Measurements from ENCODE around the gene DLG2. TPM values are rescaled to one million over a fixed set of nuclear protein-coding genes. Genes with fewer than 3 reads are reported as not detected.
A peak's percentile ranks its signal among the peaks of the same experiment; 100 is the strongest.

Gene DLG2
- polyA plus RNA-seq, 4 donors = 6.8 to 14.7 (median 13.2) TPM

DNA sequence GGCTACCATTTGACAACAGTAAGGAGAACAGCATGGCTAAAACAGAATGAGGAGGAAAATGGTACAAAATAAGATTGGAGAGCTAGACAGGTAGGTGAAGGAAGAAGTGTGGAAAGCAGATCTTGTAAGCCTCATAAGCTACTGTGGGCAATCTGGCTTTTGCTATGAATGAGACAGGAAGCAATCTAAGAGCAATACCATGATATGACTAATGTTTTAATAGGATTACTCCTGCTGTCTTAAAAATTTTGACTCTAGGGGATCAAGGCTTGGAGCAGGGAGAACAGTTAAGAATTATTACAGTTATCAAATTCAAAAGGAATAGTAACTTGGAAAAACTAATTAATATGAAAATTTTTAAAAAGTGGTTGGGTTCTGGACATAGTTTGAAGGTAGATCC, 1174.9 kb downstream of the DLG2 start:
- no peak for DNase-seq (ENCODE audit: low read depth in 4 of 4, low spot score in 3 of 4)

DNA sequence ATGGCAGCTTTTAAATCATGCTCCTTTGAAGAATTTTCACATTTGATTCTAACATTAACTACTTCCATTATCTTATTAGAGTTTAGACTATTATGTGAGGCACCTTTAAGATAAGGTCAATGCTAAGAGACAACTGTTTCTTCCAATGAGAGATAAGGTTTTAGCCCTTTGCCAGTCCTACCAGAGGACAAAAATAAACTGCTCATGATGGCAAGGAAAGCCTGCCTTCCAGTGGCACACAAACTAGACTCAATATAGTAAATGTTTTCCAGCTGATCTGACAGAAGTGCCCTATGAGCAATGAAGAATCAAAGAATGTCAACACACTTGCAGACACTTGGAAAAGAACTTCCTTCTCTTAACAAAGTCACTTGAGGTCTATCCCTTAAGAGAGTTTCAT, 1188.6 kb downstream of the DLG2 start:
- no peak for DNase-seq (ENCODE audit: low read depth in 4 of 4, low spot score in 3 of 4)

DNA sequence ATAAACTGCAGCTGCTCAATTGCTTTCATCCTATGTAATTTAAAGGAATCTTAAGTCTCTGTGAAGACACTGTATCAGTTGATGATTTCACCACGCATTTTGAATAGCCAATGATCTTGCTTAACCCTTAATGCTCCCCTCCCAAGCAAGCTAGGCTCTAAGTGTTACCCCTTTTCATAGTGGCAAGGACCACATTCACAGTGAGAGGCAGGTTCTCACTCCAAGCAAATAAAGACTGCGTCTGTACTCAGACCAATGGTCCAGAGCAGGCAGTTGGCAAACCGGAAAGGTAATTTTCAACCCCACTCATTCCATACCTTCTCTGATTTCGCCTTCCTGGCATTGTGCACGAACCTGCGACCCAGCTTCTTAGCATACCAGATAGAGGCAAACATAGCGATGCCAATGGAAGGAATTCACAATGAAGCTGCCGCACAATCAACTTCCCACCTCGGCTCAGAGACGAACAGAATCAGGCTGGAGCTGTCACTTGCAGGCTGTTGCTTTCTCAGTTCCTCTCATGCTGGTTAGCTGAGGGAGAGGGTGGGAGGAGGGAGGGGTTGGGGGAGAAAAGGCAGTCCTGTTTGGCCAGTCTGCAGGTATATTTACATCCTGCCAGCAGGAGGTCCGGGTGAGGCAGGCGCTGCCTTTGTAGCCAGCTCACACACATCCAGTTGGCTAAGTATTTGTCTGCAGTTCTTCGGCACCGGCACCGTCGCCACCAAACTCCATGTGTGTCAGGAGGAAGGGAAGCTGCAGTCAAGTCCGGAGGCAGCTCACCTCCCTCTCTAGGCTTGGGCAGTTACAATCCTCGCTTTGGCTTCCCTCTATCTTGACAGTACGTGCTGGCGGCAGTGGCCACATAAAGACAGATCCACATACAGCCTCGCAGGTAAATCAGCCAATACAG, 1189.8 kb downstream of the DLG2 start:
- DNase-seq (ENCODE audit: low read depth in 4 of 4, low spot score in 3 of 4) = peak in 3 of 4 donors; percentile 14 to 25 (median 21)

DNA sequence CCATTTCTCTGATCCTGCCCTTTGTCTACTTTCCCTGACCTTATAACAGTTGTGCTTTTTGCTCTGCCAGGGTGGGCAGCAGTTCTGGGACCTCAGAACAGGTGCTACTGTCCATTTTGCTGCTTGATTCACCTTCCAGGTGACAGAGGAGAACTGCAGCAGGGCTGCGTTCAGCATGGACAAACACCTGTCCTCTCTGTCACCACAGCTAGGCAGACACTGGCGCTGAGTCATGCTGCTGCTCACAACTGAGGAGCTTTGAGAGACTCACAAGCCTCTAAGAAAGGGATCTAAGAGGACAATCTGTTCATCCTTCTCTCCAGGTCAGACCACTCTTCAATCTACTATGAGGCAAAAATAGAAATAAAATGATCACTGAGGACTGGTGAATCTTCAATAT, 1196.5 kb downstream of the DLG2 start:
- no peak for DNase-seq (ENCODE audit: low read depth in 4 of 4, low spot score in 3 of 4)

DNA sequence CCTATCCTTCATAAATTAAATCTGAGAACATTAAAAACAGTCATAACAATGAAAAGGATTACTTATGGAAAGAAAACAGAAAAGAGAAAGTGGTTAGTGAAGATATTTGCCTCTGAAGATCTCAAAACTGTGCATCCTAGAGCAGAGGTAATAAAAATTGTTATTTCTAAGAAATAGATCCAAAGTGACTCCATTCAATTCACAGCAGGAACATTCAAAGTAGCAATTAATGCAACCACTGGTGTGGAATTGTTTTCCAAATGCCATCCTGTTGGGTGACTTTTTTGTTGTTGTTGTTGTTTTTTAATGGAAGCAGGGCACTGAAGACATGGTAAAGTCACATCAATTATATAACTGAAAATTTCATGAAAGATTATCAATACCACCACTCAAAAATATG, 1201.5 kb downstream of the DLG2 start:
- DNase-seq (ENCODE audit: low read depth in 4 of 4, low spot score in 3 of 4) = no peak

DNA sequence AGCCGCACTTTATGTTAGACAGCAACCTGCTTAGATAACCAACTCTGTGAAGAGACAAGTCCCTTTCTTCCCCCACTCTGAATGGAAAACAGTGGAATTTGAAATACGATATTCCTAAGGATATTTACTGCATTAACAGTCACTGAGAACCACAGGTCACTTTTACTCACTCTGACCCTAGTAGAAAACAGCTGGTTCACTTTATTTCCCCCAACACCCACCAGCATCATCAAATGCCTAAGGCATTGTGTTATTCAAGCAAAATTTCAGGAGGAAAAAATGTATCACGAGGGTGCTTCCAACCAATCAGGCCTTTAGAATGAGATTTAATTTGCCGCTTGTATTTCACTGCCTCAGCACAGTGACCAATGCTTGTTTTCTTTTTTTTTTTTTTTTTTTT, 1206.9 kb downstream of the DLG2 start:
- peak in 2 of 4 donors; percentile 19 to 46 for DNase-seq (ENCODE audit: low read depth in 4 of 4, low spot score in 3 of 4)

DNA sequence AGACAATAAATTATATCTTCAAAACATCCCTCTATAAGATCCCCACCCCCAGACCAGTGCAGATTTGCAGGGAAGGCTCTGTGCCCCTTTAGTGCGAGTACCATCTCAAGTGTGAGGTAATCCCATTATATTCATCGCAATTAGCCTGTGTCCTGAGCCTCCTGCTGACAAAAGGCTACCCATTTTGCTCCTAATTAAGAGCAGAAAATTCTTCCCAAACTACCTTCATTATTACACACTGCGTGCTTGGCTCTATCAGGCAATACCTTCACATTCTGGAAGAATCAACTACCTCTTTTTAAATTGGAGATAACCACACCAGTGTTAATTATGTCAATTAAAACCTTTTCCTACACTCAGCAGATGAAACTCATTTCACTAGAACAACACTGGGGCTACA, 1207.5 kb downstream of the DLG2 start:
- DNase-seq (ENCODE audit: low read depth in 4 of 4, low spot score in 3 of 4) = no peak

DNA sequence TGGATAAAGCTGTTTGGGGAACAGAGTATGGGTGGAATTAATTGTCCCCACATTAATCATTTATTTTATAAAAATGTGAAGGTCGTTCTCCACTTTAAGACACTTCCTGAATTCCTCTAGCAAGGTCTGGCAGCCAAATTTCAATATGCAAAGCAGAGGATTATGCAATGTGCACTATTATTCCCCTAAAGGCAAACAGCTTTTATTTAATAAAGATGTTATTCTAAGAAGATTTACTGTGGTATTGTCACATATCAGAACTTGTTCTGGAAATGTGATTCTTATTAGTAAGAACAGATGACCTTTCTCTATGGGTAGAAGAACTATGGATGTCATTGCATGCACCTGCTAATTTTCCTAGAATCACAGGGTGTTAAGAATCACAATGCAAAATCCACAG, 1212.2 kb downstream of the DLG2 start:
- no peak for DNase-seq (ENCODE audit: low read depth in 4 of 4, low spot score in 3 of 4)

DNA sequence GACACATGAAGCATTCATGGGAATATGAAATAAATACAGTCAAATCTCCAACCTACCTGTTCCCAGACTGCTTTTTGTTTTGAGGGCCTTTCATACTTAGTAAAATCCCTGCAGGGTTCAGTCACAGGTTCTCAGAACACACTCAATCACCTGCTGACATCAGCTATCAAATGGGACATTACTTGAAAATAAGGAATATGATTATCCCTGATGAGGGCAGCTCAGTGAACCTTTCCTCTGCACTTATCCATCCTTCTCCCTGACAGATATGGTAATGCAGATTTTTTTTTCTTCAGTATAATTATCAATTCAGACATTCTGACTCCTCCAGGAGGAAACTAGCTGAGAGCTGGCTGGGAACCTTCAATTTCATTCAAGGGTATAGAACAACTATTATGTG, 1213.6 kb downstream of the DLG2 start:
- no peak for DNase-seq (ENCODE audit: low read depth in 4 of 4, low spot score in 3 of 4)

DNA sequence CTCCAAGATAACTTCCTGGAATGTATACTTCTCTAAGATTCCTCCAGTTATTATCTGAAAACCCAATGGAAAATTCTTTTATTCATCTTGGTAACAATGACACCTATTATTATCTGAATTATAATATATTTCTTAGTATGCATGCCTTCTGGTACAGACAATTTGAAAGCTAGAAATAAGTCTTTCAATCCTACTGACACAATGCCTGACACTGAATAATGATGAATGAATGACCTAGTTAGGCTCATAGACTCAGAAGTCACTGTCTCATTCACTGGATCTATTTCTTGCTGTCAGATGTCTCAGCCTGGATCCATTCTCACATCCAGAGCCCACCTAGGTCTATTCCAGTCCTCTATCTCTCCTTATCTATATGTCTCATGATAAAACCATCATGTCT, 1214.3 kb downstream of the DLG2 start:
- DNase-seq (ENCODE audit: low read depth in 4 of 4, low spot score in 3 of 4) = no peak

DNA sequence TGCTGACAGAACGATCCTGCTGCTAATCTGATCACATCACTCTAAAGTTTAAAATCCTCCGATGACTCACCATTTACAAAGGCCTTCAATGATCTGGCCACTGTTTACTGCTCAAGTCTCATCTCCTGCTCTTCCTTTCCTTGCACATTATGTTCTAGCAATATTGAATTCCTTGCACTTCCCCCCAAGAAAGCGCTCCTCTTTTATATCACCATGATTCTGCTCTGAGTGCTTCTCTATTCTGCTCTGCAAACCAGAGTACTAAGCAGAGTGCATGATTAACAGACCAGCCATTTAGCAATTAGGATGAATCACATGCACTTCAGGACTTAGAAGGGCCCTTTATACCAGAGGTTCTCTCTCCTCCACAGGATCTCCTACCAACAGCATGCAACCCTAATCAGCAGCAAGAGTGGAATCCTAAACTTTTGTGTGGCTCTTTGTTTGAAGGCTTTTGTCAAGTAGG, 1218.2 kb downstream of the DLG2 start:
- no peak for DNase-seq (ENCODE audit: low read depth in 4 of 4, low spot score in 3 of 4)

DNA sequence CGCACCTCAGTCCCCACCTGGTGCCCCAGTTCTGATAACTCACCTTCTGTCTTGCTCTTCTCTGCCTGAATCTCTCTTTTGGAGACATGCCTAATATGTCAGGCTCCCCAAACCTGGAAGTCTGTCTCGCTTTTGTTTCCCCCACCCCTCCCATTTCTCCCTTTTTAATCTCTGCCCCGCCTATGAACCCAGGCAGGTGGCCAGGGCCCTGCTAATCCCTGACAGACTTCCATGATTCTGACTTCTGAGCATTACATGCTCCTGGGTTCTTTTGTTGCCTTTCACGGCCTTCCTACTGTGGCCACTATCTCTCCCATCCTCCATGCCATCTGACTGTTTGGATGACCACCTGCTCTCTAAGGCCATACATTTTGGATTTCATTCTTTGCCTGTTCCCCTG, 1220.1 kb downstream of the DLG2 start:
- DNase-seq (ENCODE audit: low read depth in 4 of 4, low spot score in 3 of 4) = no peak

DNA sequence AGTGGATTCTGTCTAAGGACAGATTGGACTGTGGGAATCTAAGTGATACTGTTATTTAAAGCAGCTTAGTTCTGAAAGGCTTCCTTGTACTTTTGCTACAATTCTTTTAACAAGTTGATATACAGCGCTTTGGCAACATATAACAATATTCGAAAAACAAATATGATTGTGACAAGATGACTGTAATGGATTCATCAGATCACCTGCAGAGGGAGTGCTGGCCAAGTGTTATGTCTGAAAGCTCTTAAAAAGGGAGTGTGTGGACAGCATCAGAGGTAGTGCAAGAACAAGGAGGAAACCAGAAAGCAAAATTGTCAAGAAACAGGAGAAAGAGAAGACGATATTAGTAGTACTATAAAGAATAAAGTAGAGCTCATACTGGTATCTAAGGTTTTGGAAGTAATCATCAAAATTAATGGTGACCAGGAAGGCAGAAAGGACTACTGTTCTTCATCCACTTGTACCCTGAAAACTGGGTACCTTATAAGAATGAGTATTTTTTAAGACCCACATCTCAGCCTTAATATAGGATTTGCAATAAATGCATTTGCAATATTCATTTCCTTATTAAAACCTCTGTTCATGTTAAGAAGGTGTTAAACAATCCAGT, 1229.0 kb downstream of the DLG2 start:
- no peak for DNase-seq (ENCODE audit: low read depth in 4 of 4, low spot score in 3 of 4)

DNA sequence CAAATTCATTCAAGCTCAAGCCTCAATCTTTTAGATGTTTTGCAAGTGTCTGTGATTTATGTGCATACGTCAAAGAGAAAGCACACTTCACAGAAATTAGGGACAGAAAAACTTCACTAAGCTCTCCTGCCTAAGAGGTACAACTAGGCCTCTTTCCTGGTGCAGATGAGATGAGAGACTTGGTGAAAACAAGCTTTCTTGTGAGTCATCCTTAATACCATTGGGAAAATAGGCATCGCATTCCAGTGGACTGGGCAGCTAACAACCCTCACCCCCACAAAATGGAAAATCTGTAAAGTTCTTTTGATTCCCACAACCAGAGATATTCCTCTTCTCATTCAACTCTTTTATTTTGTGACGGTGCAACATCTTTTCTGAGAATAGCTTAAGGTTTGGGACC, 1230.6 kb downstream of the DLG2 start:
- DNase-seq (ENCODE audit: low read depth in 4 of 4, low spot score in 3 of 4) = no peak

DNA sequence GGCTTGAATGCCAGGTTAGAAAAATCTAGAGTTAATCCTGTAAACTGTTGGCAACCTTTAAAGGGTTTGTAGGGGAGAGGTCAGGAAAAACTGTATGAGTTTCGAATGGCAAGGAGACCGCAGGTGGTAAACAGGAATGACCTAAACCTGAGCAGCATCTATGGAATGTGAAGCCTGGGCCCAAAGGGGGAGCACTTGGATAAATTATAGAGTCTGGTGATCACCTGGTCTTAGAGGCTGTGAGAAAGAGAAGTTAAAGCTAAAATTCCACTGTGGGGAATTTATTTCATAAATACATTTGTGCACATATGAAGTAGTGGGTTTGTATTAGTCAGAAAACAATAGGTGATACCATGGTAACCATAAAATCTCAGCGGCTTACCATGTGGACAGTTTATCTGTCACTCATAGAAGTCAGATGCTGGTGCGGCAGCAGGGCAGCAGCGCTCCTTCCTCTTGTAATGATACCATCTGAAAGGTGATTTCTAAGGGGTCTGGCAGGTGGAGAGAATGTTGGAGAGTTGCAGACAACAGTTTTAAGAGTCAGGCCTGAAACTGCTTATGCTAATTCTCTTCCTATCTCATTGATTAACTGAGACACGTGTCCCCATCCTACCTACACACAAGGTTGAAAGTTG, 1236.6 kb downstream of the DLG2 start:
- peak in 2 of 4 donors; percentile 1 to 14 for DNase-seq (ENCODE audit: low read depth in 4 of 4, low spot score in 3 of 4)

DNA sequence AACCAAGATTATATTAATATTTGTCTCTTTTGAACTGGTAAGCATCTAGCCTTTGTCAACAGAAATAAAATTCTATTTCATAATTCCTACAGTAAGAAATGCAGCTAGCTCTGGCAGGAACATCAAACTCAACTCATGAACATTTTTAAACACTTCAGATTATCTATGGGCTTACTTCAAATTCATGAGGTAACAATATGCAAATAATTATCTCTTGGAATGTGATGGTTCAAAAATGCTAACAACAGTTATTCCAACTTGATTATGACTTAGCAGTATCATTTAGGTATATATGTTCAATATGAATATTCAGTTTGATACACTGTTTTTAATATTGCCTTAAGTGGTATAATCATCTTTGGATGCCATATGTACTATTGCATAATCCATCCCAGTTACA, 1237.4 kb downstream of the DLG2 start:
- no peak for DNase-seq (ENCODE audit: low read depth in 4 of 4, low spot score in 3 of 4)

DNA sequence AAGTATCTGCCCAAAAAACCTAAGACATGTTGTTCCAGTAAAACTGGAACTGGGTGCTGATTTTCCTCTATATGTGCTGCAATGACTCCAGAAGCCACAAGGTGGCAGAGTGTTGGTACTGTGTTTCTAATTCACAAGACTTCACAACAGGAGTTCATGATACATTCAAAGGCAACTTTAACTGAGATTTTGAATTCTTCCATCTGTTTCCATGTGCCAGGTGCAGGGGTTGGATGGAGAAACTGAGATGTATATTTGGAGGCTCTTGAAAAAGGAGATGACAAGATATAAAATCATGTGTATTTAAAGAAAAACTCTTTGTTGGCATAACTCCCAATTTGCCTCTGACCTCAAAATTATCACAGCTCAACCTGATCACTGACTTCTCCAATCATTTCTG, 1242.4 kb downstream of the DLG2 start:
- peak in 3 of 4 donors; percentile 12 to 18 (median 17) for DNase-seq (ENCODE audit: low read depth in 4 of 4, low spot score in 3 of 4)

DNA sequence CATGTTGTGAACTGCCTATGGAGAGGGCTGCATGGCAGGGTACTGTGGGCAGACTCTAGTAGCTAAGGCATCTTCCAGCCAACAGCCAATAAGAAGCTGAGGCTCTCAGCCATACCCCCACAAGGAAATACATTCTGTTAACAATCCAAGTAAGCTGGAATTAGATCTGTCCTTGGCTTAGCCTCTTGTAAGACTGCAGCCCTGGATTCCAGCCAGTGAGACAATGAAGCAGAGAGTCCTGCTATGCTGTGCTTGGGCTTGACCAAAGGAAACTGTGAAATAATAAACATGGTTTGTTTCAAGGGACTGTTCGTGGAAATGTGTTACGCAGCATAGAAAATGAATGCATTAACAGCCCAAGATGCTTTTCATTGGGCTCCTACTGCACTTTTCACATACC, 1243.6 kb downstream of the DLG2 start:
- no peak for DNase-seq (ENCODE audit: low read depth in 4 of 4, low spot score in 3 of 4)

DNA sequence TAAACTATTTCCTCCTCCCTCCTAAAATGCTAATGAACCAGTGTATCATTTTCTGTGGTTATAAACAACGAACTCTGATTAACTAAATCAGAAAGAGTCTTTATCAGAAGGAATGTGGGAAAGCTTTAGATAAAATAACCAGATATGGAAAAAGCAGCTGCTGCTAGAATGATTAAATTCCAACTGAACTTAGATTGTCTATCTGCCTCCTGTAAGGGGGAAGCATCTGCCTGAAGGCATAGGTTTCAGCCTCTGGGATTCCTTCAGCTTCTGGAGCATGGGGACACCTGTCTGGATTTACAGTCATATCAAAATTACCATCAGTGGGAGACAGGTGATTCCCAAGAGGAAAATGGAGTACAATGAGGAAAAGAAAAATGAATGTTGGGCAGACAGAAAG, 1245.5 kb downstream of the DLG2 start:
- no peak for DNase-seq (ENCODE audit: low read depth in 4 of 4, low spot score in 3 of 4)

DNA sequence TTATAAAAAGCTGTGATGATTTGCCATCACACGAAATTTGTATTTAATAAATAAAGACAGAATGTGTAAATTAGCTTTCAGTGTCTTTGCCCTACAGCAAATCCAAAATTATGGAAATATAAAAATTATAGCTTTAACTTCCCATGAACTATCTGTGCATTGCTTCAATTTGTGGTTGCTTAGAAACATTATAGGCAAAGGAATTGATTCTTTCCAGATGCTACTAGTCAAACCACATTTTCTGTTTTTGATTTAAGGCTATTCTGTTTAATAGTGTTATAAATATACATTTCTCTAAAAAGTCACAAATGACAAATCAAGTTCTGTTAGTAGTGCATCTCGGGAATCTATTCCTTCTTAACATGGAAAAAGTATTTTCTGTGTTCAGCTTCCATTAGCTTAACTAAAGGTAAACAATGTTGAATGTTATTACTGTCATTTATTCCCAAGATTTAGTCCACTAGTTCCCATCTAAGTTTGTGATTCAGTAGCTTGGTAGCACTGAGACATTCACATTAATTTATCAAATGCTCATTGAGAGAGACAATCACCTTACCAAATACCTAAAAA, 1254.7 kb downstream of the DLG2 start:
- DNase-seq (ENCODE audit: low read depth in 4 of 4, low spot score in 3 of 4) = no peak

DNA sequence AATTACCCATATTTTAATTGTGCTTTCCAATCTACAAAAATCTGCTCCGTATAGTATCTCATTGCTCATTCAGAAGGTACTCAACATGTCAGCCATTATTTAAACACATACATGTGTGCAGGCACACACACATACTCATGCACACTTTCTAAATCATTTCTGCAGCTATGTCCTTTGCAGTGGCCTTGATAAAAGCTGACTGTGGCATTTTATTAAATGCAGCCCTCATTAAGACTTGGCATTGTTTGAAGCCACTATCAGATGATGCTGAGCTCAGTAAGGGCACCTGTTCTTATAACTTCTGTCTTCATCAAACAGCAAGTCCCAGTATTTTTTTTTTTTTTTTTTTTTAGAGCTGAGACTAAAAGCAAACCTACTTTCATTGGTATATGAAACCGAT, 1269.1 kb downstream of the DLG2 start:
- DNase-seq (ENCODE audit: low read depth in 4 of 4, low spot score in 3 of 4) = no peak
